Measurements from ENCODE around the gene SMIM15.

DNA sequence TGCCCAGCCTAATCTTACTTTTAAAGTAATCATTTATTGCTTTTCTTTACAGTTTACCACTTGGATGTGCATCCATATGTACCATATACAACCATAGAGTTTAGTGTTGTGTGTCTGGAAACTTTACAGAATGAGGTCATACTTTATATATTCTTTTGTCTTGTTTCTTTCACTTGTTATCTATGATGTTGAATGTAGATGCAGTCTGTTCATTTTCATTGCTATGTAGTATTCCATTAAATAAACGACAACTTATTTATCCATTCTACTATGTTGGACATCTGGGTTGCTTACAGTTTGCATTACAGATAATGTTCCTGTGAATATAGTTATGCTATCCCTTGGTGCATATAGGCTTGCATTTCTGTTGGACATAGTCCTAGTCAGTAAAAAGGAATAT, 21.3 kb upstream of the SMIM15 start:
- TF ChIP-seq, protein P1, sequence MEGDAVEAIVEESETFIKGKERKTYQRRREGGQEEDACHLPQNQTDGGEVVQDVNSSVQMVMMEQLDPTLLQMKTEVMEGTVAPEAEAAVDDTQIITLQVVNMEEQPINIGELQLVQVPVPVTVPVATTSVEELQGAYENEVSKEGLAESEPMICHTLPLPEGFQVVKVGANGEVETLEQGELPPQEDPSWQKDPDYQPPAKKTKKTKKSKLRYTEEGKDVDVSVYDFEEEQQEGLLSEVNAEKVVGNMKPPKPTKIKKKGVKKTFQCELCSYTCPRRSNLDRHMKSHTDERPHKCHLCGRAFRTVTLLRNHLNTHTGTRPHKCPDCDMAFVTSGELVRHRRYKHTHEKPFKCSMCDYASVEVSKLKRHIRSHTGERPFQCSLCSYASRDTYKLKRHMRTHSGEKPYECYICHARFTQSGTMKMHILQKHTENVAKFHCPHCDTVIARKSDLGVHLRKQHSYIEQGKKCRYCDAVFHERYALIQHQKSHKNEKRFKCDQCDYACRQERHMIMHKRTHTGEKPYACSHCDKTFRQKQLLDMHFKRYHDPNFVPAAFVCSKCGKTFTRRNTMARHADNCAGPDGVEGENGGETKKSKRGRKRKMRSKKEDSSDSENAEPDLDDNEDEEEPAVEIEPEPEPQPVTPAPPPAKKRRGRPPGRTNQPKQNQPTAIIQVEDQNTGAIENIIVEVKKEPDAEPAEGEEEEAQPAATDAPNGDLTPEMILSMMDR (IDR thresholded peaks at IDR 0.05 in 2 of 3, conservative IDR thresholded peaks at IDR 0.05 in 1 of 3; ENCODE audit: borderline replicate concordance in 1 of 3, insufficient read depth in 1 of 3, low read depth in 2 of 3, low read length in 2 of 3) = no peak
- TF ChIP-seq POLR2A (IDR thresholded peaks at IDR 0.05; ENCODE audit: borderline replicate concordance, extremely low read depth, insufficient read depth, insufficient read length) = no peak

All from HCT116 (cell line).